HG03558 (cell line): Measurements from ENCODE around the gene CMPK1.
A peak's percentile ranks its signal among the peaks of the same experiment; 100 is the strongest.
"Not testable (repeated sequence)": the region's sequence is repeated elsewhere in the genome, so short reads cannot be mapped to it uniquely, and the experiment has no call there.

Experiments used
- ATAC-seq: cut with Tn5 transposase; IDR thresholded peaks from one replicate; pipeline ENCODE4 v1.9.1; 2021; ENCODE audit warnings: moderate number of reproducible peaks; ENCODE audit not compliant: unreplicated experiment; ENCODE audit errors: extremely low read depth

Gene CMPK1

GRCh38 chr1:47333578-47333921 is at the start of gene CMPK1:
TSS of gene CMPK1 (plus strand) at chr1:47333790. CDS start at chr1:47333946, 156 bp downstream.
- peak; percentile 60 for ATAC-seq

- ATAC-seq: not testable (repeated sequence)
Measured at GRCh38 chr1:47288116-47288515, 45.5 kb upstream of the CMPK1 start.

GRCh38 chr1:47294863-47295262 is 38.7 kb upstream of the CMPK1 start:
- ATAC-seq: not testable (repeated sequence)

- no peak for ATAC-seq
Measured at GRCh38 chr1:47295579-47295978, 38.0 kb upstream of the CMPK1 start.

- ATAC-seq: no peak
Measured at GRCh38 chr1:47298025-47298699, 35.4 kb upstream of the CMPK1 start.

- no peak for ATAC-seq
Measured at GRCh38 chr1:47302472-47302871, 31.1 kb upstream of the CMPK1 start.

GRCh38 chr1:47309427-47309826 is 24.2 kb upstream of the CMPK1 start:
- ATAC-seq: no peak

GRCh38 chr1:47313915-47314664 is 19.5 kb upstream of the CMPK1 start, which contains the start of gene STIL:
TSS of gene STIL (minus strand) at chr1:47314147. CDS start at chr1:47310319, 3,828 bp downstream.
- ATAC-seq: peak; percentile 95

GRCh38 chr1:47317841-47318240 is 15.7 kb upstream of the CMPK1 start:
- ATAC-seq: no peak

- not testable (repeated sequence) for ATAC-seq
Measured at GRCh38 chr1:47319968-47320367, 13.6 kb upstream of the CMPK1 start.

- ATAC-seq: no peak
Measured at GRCh38 chr1:47323599-47324031, 10.0 kb upstream of the CMPK1 start.

- ATAC-seq: no peak
Measured at GRCh38 chr1:47324682-47325081, 8.9 kb upstream of the CMPK1 start.

GRCh38 chr1:47325528-47325927 is 8.1 kb upstream of the CMPK1 start:
- no peak for ATAC-seq

- no peak for ATAC-seq
Measured at GRCh38 chr1:47326271-47326670, 7.3 kb upstream of the CMPK1 start.

GRCh38 chr1:47328992-47329391 is 4.6 kb upstream of the CMPK1 start:
- no peak for ATAC-seq

- no peak for ATAC-seq
Measured at GRCh38 chr1:47330212-47330611, 3.4 kb upstream of the CMPK1 start.

- ATAC-seq: no peak
Measured at GRCh38 chr1:47331875-47332274, 1.7 kb upstream of the CMPK1 start.

GRCh38 chr1:47332779-47333577 is 612 bp upstream of the CMPK1 start:
- ATAC-seq: no peak

- peak; percentile 49 for ATAC-seq
Measured at GRCh38 chr1:47333922-47334764, 553 bp downstream of the CMPK1 start.
